HCT116 (cell line): ENCODE results near the gene HAND1.

Source experiments
- EZH2 ChIP-seq: fragments of 200-600 bp; sonication (generic); IDR thresholded peaks from 2 replicates; pipeline ENCODE4 v1.6.1; 2017; ENCODE audit warnings: antibody characterized with exemption, mixed run types
- MAX ChIP-seq: IDR thresholded peaks from 2 replicates; pipeline ENCODE4 v1.6.1; 2012
- POLR2A ChIP-seq: IDR thresholded peaks from 2 replicates; pipeline ENCODE4 v1.7.0; 2011; ENCODE audit warnings: borderline replicate concordance; ENCODE audit not compliant: insufficient read depth, insufficient read length; ENCODE audit errors: extremely low read depth
- POLR2AphosphoS5 ChIP-seq: IDR thresholded peaks from 2 replicates; pipeline ENCODE4 v1.6.1; 2011; ENCODE audit warnings: mild to moderate bottlenecking, low read depth, low read length, moderate library complexity
- TF ChIP-seq, protein P1 (sequence below), 3 experiments: fragments of 200-600 bp in 1 of 3; sonication (generic) in 1 of 3; IDR thresholded peaks in 2 of 3; conservative IDR thresholded peaks in 1 of 3; 2 replicates each; pipeline ENCODE4 v1.5.1; 2012 to 2017; ENCODE audit warnings: low read depth in 2 of 3, low read length in 2 of 3, antibody characterized with exemption in 1 of 3, borderline replicate concordance in 1 of 3, control low read depth in 1 of 3, mild to moderate bottlenecking in 1 of 3, mixed read lengths in 1 of 3, mixed run types in 1 of 3, moderate library complexity in 1 of 3; ENCODE audit not compliant: insufficient read depth in 1 of 3

- no peak for TF ChIP-seq POLR2A
- no peak for TF ChIP-seq EZH2
- TF ChIP-seq, protein P1, sequence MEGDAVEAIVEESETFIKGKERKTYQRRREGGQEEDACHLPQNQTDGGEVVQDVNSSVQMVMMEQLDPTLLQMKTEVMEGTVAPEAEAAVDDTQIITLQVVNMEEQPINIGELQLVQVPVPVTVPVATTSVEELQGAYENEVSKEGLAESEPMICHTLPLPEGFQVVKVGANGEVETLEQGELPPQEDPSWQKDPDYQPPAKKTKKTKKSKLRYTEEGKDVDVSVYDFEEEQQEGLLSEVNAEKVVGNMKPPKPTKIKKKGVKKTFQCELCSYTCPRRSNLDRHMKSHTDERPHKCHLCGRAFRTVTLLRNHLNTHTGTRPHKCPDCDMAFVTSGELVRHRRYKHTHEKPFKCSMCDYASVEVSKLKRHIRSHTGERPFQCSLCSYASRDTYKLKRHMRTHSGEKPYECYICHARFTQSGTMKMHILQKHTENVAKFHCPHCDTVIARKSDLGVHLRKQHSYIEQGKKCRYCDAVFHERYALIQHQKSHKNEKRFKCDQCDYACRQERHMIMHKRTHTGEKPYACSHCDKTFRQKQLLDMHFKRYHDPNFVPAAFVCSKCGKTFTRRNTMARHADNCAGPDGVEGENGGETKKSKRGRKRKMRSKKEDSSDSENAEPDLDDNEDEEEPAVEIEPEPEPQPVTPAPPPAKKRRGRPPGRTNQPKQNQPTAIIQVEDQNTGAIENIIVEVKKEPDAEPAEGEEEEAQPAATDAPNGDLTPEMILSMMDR (IDR thresholded peaks at IDR 0.05 in 2 of 3, conservative IDR thresholded peaks at IDR 0.05 in 1 of 3; ENCODE audit: borderline replicate concordance in 1 of 3, insufficient read depth in 1 of 3, low read depth in 2 of 3, low read length in 2 of 3): no peak
- TF ChIP-seq MAX: no peak
- TF ChIP-seq POLR2AphosphoS5: no peak
Measured at GRCh38 chr5:154472871-154473580, 5.0 kb downstream of the HAND1 start.
